HG03196 (cell line): ENCODE measurements around the gene VAT1.
"Not testable (repeated sequence)": the region's sequence is repeated elsewhere in the genome, so short reads cannot be mapped to it uniquely, and the experiment has no call there.

ENCODE experiments used
- ATAC-seq: cut with Tn5 transposase; IDR thresholded peaks from one replicate; pipeline ENCODE4 v1.9.1; 2021; ENCODE audit not compliant: unreplicated experiment

The VAT1 gene

GRCh38 chr17:43021741-43022512 is at the start of gene VAT1:
Gene VAT1, minus strand, starts transcription at chr17:43022385. Its CDS starts 63 bp downstream, at chr17:43022322.
- no peak for ATAC-seq

- no peak for ATAC-seq
Observed at GRCh38 chr17:43070872-43071271, 48.7 kb upstream of the VAT1 start.

- ATAC-seq = no peak
Observed at GRCh38 chr17:43070257-43070656, 48.1 kb upstream of the VAT1 start.

GRCh38 chr17:43069368-43069898 is 47.2 kb upstream of the VAT1 start:
- ATAC-seq = no peak

GRCh38 chr17:43068570-43069367 is 46.6 kb upstream of the VAT1 start:
- ATAC-seq = no peak

- ATAC-seq = no peak
Observed at GRCh38 chr17:43062984-43063638, 40.9 kb upstream of the VAT1 start.

- ATAC-seq = no peak
Observed at GRCh38 chr17:43056051-43056450, 33.9 kb upstream of the VAT1 start.

- not testable (repeated sequence) for ATAC-seq
Observed at GRCh38 chr17:43053008-43053407, 30.8 kb upstream of the VAT1 start.

GRCh38 chr17:43051969-43052368 is 29.8 kb upstream of the VAT1 start:
- no peak for ATAC-seq

- ATAC-seq = no peak
Observed at GRCh38 chr17:43044024-43044423, 21.8 kb upstream of the VAT1 start.

GRCh38 chr17:43043307-43043706 is 21.1 kb upstream of the VAT1 start:
- ATAC-seq = no peak

- no peak for ATAC-seq
Observed at GRCh38 chr17:43042025-43042628, 19.9 kb upstream of the VAT1 start.

GRCh38 chr17:43040655-43041054 is 18.5 kb upstream of the VAT1 start:
- no peak for ATAC-seq

GRCh38 chr17:43039646-43040045 is 17.5 kb upstream of the VAT1 start:
- ATAC-seq = no peak

- ATAC-seq = no peak
Observed at GRCh38 chr17:43034894-43035293, 12.7 kb upstream of the VAT1 start.

GRCh38 chr17:43033948-43034881 is 12.0 kb upstream of the VAT1 start:
- no peak for ATAC-seq

- no peak for ATAC-seq
Observed at GRCh38 chr17:43031666-43032065, 9.5 kb upstream of the VAT1 start.

- ATAC-seq = no peak
Observed at GRCh38 chr17:43030137-43030767, 8.1 kb upstream of the VAT1 start.

- no peak for ATAC-seq
Observed at GRCh38 chr17:43028221-43028861, 6.2 kb upstream of the VAT1 start.
